ENCODE results near the gene PAGR1. TPM values are rescaled to one million over a fixed set of nuclear protein-coding genes. Genes with fewer than 3 reads are reported as not detected.

The PAGR1 gene
- total and polyA plus RNA-seq, 2 donors (not counting 1 experiment from before 2014, with no cell fraction given) = 17.8 to 28.4 TPM

- DNase-seq (no peak), ATAC-seq (ENCODE audit: low read depth) (no peak)
- intact Hi-C loops (cut with micrococcal nuclease) = loop anchor here (1.0 to 10.0 kb wide), 13 partner anchors 15 to 531 kb away; partner anchors contain the start of genes ASPHD1, C16orf54, INO80E and KCTD13
- TF ChIP-seq, protein P1, sequence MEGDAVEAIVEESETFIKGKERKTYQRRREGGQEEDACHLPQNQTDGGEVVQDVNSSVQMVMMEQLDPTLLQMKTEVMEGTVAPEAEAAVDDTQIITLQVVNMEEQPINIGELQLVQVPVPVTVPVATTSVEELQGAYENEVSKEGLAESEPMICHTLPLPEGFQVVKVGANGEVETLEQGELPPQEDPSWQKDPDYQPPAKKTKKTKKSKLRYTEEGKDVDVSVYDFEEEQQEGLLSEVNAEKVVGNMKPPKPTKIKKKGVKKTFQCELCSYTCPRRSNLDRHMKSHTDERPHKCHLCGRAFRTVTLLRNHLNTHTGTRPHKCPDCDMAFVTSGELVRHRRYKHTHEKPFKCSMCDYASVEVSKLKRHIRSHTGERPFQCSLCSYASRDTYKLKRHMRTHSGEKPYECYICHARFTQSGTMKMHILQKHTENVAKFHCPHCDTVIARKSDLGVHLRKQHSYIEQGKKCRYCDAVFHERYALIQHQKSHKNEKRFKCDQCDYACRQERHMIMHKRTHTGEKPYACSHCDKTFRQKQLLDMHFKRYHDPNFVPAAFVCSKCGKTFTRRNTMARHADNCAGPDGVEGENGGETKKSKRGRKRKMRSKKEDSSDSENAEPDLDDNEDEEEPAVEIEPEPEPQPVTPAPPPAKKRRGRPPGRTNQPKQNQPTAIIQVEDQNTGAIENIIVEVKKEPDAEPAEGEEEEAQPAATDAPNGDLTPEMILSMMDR (IDR thresholded peaks at IDR 0.05) = no peak
- TF ChIP-seq EZH2 (IDR thresholded peaks at IDR 0.05; ENCODE audit: borderline replicate concordance, insufficient read depth, low read depth, low read length, poor library complexity, severe bottlenecking) = no peak
- WGBS (ENCODE audit: insufficient coverage) = 97% methylated on average over 5 of the region's 16 CpGs
- H3K79me2 ChIP-seq (ENCODE audit: control insufficient read depth, insufficient read depth, low read length) = peaks cover 16% of the 10 kb centered on the region
- no peaks in the 10 kb centered on the region for H3K27me3 ChIP-seq (replicated peaks in 1 of 4; ENCODE audit: control extremely low read depth in 1 of 4, control insufficient read depth in 3 of 4, insufficient read depth in 4 of 4, low read length in 3 of 4)
- Mint-ChIP-seq H3K9me3 (ENCODE audit: insufficient read depth) (no peaks in the 10 kb centered on the region), H3K4me3 (peak overlapping the region; percentile 96), H3K27me3 (no peaks in the 10 kb centered on the region), H3K4me1 (peaks cover 21% of the 10 kb centered on the region), H3K27ac (peak overlapping the region; percentile 99)
- H3K9ac ChIP-seq (ENCODE audit: low read length) = no peak overlapping the region
- ChIA-PET POLR2A (interaction anchor here (0.5 to 1.3 kb wide), 7 partner anchors 18 to 1000 kb away, joined by 3 to 7 read pairs (median 3); partner anchors contain the start of genes SH2B1, TAOK2 and TMEM219), CTCF (interaction anchor here (0.8 to 1.4 kb wide), 3 partner anchors 15 to 63 kb away, joined by 4 to 6 read pairs (median 4); partner anchors contain the start of genes KCTD13 and PAGR1)
- H3K4me2 ChIP-seq (replicated peaks; ENCODE audit: low read depth, low read length, poor library complexity, severe bottlenecking) = peak overlapping the region; percentile 89
- H3K4me1 ChIP-seq (ENCODE audit: control insufficient read depth in 2 of 2, insufficient read depth in 2 of 2, low read length in 2 of 2) = peaks cover 14 to 19% of the 10 kb centered on the region in 2 donors
- H2AFZ ChIP-seq (ENCODE audit: insufficient read depth, low read depth, low read length, poor library complexity, severe bottlenecking) = peak overlapping the region; percentile 78
- peaks cover 6% of the 10 kb centered on the region for H4K20me1 ChIP-seq (ENCODE audit: control insufficient read depth, insufficient read depth, low read length, poor library complexity, severe bottlenecking)
- peaks cover 4 to 19% of the 10 kb centered on the region in 2 experiments for H3K36me3 ChIP-seq (replicated peaks in 1 of 2; ENCODE audit: control extremely low read depth in 1 of 2, control insufficient read depth in 1 of 2, extremely low read depth in 1 of 2, insufficient read depth in 2 of 2, low read length in 1 of 2)
- peaks cover 0 to 4% (median 0%) of the 10 kb centered on the region in 3 donors for H3K9me3 ChIP-seq (ENCODE audit: control extremely low read depth in 1 of 3, control insufficient read depth in 2 of 3, insufficient read depth in 1 of 3, low read length in 2 of 3)
- H3K27ac ChIP-seq (ENCODE audit: low read length in 2 of 2) = peak overlapping the region; percentile 96 to 97
- H3K4me3 ChIP-seq (ENCODE audit: control extremely low read depth in 1 of 5, extremely low read depth in 1 of 5, insufficient read depth in 1 of 5, low read depth in 2 of 5, low read length in 4 of 5) = no peak overlapping the region
These were observed 47.7 kb downstream of the PAGR1 start for GRCh38 chr16:29863669-29863984.

DNA sequence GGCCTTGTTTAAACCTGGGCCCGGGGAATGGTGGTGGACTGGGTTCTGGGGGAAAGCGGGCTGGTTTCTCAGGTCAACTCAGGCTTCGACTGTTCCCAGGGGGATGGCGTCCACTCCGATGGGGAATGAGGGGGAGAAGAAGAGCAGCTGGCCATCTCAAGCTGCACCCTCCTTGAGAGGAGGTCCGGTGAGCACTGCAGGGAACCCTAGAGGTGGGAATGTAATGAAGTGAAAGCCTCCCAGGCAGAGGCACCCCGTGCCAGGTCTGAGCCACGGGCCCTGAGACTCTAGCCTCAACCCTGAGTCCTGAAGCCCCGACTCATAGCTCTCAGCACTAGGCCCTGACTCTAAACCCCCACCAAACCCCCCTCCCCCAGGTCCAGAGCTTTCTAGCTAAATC is 48.3 kb downstream of the PAGR1 start:
- ATAC-seq (ENCODE audit: low read depth) (no peak), DNase-seq (no peak)
- H2AFZ ChIP-seq (ENCODE audit: insufficient read depth, low read depth, low read length, poor library complexity, severe bottlenecking) = peak overlapping the region; percentile 78
- no peak overlapping the region for H3K4me2 ChIP-seq (replicated peaks; ENCODE audit: low read depth, low read length, poor library complexity, severe bottlenecking)
- peaks cover 4 to 15% of the 10 kb centered on the region in 2 experiments for H3K36me3 ChIP-seq (replicated peaks in 1 of 2; ENCODE audit: control extremely low read depth in 1 of 2, control insufficient read depth in 1 of 2, extremely low read depth in 1 of 2, insufficient read depth in 2 of 2, low read length in 1 of 2)
- peaks cover 14 to 19% of the 10 kb centered on the region in 2 donors for H3K4me1 ChIP-seq (ENCODE audit: control insufficient read depth in 2 of 2, insufficient read depth in 2 of 2, low read length in 2 of 2)
- intact Hi-C loops (cut with micrococcal nuclease) = loop anchor here (5.0 to 10.0 kb wide), 2 partner anchors 117 to 531 kb away; partner anchors contain the start of genes C16orf54 and ZNF48
- H3K4me3 Mint-ChIP-seq = no peak overlapping the region
- no peak overlapping the region for H3K27ac Mint-ChIP-seq
- no peak overlapping the region for H3K9ac ChIP-seq (ENCODE audit: low read length)
- peaks cover 0 to 4% (median 0%) of the 10 kb centered on the region in 3 donors for H3K9me3 ChIP-seq (ENCODE audit: control extremely low read depth in 1 of 3, control insufficient read depth in 2 of 3, insufficient read depth in 1 of 3, low read length in 2 of 3)
- 88% methylated on average over 7 of the region's 9 CpGs for WGBS (ENCODE audit: insufficient coverage)
- ChIA-PET CTCF (interaction anchor here (0.6 to 1.4 kb wide), 7 partner anchors 8 to 186 kb away, joined by 3 to 4 read pairs (median 3); partner anchors contain the start of gene PAGR1), POLR2A (interaction anchor here (0.6 to 1.2 kb wide), 2 partner anchors 26 to 109 kb away, joined by 3 to 4 read pairs; partner anchors contain the start of gene TAOK2)
- peaks cover under 1% of the 10 kb centered on the region for H4K20me1 ChIP-seq (ENCODE audit: control insufficient read depth, insufficient read depth, low read length, poor library complexity, severe bottlenecking)
- TF ChIP-seq EZH2 (IDR thresholded peaks at IDR 0.05; ENCODE audit: borderline replicate concordance, insufficient read depth, low read depth, low read length, poor library complexity, severe bottlenecking) = no peak
- TF ChIP-seq, protein P1 (IDR thresholded peaks at IDR 0.05) = no peak
- H3K79me2 ChIP-seq (ENCODE audit: control insufficient read depth, insufficient read depth, low read length) = peaks cover 16% of the 10 kb centered on the region
- no peaks in the 10 kb centered on the region for H3K9me3 Mint-ChIP-seq (ENCODE audit: insufficient read depth)
- H3K27me3 ChIP-seq (replicated peaks in 1 of 4; ENCODE audit: control extremely low read depth in 1 of 4, control insufficient read depth in 3 of 4, insufficient read depth in 4 of 4, low read length in 3 of 4) = no peaks in the 10 kb centered on the region
- no peak overlapping the region for H3K4me3 ChIP-seq (ENCODE audit: control extremely low read depth in 1 of 5, extremely low read depth in 1 of 5, insufficient read depth in 1 of 5, low read depth in 2 of 5, low read length in 4 of 5)
- H3K27me3 Mint-ChIP-seq = no peaks in the 10 kb centered on the region
- H3K4me1 Mint-ChIP-seq = peaks cover 21% of the 10 kb centered on the region
- no peak overlapping the region for H3K27ac ChIP-seq (ENCODE audit: low read length in 2 of 2)
